ENCODE data around the gene EEF2K. TPM values are rescaled to one million over a fixed set of nuclear protein-coding genes. Genes with fewer than 3 reads are reported as not detected.
A peak's percentile ranks its signal among the peaks of the same experiment; 100 is the strongest.

Gene EEF2K
- total RNA-seq, 1 experiment from 2014 or later: 17.5 TPM

DNA sequence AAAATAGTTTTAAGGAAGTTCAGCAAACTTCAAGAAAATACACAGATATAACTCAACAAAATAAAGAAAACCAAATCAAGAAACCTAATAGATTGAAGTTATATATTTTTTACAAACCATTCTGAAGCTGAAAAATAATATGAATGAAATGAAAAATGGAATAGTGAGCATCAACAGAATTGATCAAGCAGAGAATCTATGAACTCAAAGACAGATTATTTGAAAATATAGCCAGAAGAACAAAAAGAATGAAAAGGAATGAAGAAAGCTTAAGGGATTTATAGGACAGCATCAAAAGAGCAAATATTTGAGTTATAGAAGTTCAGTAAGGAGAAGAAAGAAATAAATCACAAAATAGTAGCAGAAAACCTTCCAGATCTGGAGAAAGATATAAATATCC is 130.5 kb downstream of the EEF2K start:
- POLR2A ChIA-PET: no interaction called here
- H3K4me3 ChIP-seq (ENCODE audit: low read depth, low read length): no peak overlapping the region

DNA sequence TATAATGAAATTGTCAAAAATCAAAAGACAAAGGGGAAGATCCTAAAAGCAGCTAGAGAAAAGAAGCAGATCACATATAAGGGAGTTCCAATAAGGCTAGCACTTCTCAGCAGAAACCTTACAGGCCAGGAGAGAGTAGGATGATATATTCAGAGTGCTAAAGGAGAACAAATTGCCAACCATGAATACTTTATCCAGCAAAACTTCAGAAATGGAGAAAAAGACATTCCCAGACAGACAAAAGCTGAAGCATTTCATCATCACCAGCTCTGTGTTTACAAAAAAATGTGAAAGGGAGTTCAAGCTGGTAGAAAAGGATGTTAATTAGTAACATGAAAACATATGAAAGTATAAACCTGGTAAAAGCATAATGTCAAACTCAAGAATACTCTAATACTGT is 131.0 kb downstream of the EEF2K start:
- Histone ChIP-seq H3K4me3 (ENCODE audit: low read depth, low read length) (no peak overlapping the region), H3K4me1 (no peaks in the 10 kb centered on the region), H3K36me3 (ENCODE audit: control insufficient read depth, insufficient read depth, low read length) (peaks cover 5% of the 10 kb centered on the region; the same call in 1 of the 2 replicates), H3K9me3 (peaks cover 10% of the 10 kb centered on the region), H3K27me3 (replicated peaks; ENCODE audit: control insufficient read depth, insufficient read depth, low read length) (no peaks in the 10 kb centered on the region)
- CTCF ChIA-PET: interaction anchor here (0.8 kb wide), 1 partner anchor 9 kb away, joined by 4 read pairs; no protein-coding TSS in a partner anchor
- DNase-seq: no peak
- no TSS peak for BruUV-seq (replicated peaks)
- Mint-ChIP-seq H3K36me3 (ENCODE audit: insufficient read depth, unreplicated experiment) (peaks cover 86% of the 10 kb centered on the region), H3K4me1 (ENCODE audit: low read depth, unreplicated experiment) (no peaks in the 10 kb centered on the region), H3K9me3 (ENCODE audit: unreplicated experiment) (peaks cover 36% of the 10 kb centered on the region), H3K27ac (ENCODE audit: unreplicated experiment) (no peak overlapping the region), H3K4me3 (ENCODE audit: unreplicated experiment) (no peak overlapping the region), H3K27me3 (ENCODE audit: insufficient read depth, unreplicated experiment) (no peaks in the 10 kb centered on the region)
- POLR2A ChIA-PET: no interaction called here
- TF ChIP-seq, protein P1, sequence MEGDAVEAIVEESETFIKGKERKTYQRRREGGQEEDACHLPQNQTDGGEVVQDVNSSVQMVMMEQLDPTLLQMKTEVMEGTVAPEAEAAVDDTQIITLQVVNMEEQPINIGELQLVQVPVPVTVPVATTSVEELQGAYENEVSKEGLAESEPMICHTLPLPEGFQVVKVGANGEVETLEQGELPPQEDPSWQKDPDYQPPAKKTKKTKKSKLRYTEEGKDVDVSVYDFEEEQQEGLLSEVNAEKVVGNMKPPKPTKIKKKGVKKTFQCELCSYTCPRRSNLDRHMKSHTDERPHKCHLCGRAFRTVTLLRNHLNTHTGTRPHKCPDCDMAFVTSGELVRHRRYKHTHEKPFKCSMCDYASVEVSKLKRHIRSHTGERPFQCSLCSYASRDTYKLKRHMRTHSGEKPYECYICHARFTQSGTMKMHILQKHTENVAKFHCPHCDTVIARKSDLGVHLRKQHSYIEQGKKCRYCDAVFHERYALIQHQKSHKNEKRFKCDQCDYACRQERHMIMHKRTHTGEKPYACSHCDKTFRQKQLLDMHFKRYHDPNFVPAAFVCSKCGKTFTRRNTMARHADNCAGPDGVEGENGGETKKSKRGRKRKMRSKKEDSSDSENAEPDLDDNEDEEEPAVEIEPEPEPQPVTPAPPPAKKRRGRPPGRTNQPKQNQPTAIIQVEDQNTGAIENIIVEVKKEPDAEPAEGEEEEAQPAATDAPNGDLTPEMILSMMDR (IDR thresholded peaks at IDR 0.05; ENCODE audit: insufficient read depth in 1 of 2, low read depth in 1 of 2, low read length in 1 of 2, severe bottlenecking in 1 of 2, unreplicated experiment in 1 of 2): no peak
- intact Hi-C loops (cut with micrococcal nuclease; ENCODE audit: unreplicated experiment): no loop called here

More for the DNA sequence above, 130.5 kb downstream of the EEF2K start:
- BruUV-seq (replicated peaks): TSS peak; percentile 12
- Mint-ChIP-seq H3K4me1 (ENCODE audit: low read depth, unreplicated experiment) (no peaks in the 10 kb centered on the region), H3K4me3 (ENCODE audit: unreplicated experiment) (no peak overlapping the region), H3K9me3 (ENCODE audit: unreplicated experiment) (peaks cover 36% of the 10 kb centered on the region), H3K27ac (ENCODE audit: unreplicated experiment) (no peak overlapping the region), H3K36me3 (ENCODE audit: insufficient read depth, unreplicated experiment) (peaks cover 86% of the 10 kb centered on the region), H3K27me3 (ENCODE audit: insufficient read depth, unreplicated experiment) (no peaks in the 10 kb centered on the region)
- H3K27me3 ChIP-seq (replicated peaks; ENCODE audit: control insufficient read depth, insufficient read depth, low read length): no peaks in the 10 kb centered on the region
- DNase-seq: no peak
- TF ChIP-seq, protein P1 (IDR thresholded peaks at IDR 0.05; ENCODE audit: insufficient read depth in 1 of 2, low read depth in 1 of 2, low read length in 1 of 2, severe bottlenecking in 1 of 2, unreplicated experiment in 1 of 2): no peak
- H3K9me3 ChIP-seq: peaks cover 10% of the 10 kb centered on the region
- peaks cover 5% of the 10 kb centered on the region; the same call in 1 of the 2 replicates for H3K36me3 ChIP-seq (ENCODE audit: control insufficient read depth, insufficient read depth, low read length)
- CTCF ChIA-PET: interaction anchor here (0.8 kb wide), 1 partner anchor 10 kb away, joined by 4 read pairs; no protein-coding TSS in a partner anchor
- intact Hi-C loops (cut with micrococcal nuclease; ENCODE audit: unreplicated experiment): no loop called here
- H3K4me1 ChIP-seq: no peaks in the 10 kb centered on the region

DNA sequence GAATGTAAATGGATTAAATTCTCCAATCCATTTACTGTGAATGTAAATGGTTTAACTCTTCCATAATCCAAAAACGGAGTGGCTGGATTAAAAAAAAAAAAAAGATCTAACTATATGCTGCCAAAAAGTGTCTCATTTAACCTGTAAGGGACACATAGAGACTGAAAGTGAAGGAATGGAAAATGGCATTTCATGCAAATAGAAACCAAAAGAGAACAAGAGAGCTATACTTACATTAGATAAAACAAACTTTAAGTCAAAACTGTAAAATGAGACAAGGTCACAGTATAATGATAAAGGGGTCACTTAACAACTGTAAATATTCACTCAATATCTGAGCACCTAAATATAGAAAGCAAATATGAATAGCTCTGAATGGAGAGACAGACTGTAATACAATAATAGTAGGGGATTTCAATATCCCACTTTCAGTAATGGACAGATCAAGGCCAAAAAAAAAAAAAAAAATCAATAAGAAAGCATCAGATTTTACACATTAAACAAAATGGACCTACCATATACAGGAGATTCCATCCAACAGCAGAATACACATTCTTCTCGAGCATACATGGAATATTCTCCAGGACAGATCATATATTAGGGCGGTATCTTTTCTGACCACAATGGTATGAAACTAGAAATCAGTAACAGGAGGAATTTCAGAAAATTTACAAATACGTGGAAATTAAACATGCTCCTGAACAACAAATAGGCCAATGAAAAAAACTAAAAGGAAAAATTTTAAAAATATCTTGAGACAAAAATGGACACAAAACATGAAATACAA is 132.0 kb downstream of the EEF2K start:
- ChIA-PET POLR2A (no interaction called here), CTCF (interaction anchor here (0.6 kb wide), 1 partner anchor 118 kb away, joined by 3 read pairs; no protein-coding TSS in a partner anchor)
- no TSS peak for BruUV-seq (replicated peaks)
- 0 out of 2 replicates have a peak, but pooled peaks cover 2% of the 10 kb centered on the region for H3K36me3 ChIP-seq (ENCODE audit: control insufficient read depth, insufficient read depth, low read length)
- DNase-seq: no peak
- Mint-ChIP-seq H3K27ac (ENCODE audit: unreplicated experiment) (no peak overlapping the region), H3K27me3 (ENCODE audit: insufficient read depth, unreplicated experiment) (no peaks in the 10 kb centered on the region), H3K36me3 (ENCODE audit: insufficient read depth, unreplicated experiment) (peaks cover 84% of the 10 kb centered on the region), H3K4me1 (ENCODE audit: low read depth, unreplicated experiment) (no peaks in the 10 kb centered on the region), H3K4me3 (ENCODE audit: unreplicated experiment) (no peak overlapping the region), H3K9me3 (ENCODE audit: unreplicated experiment) (peaks cover 36% of the 10 kb centered on the region)
- no peaks in the 10 kb centered on the region for H3K27me3 ChIP-seq (replicated peaks; ENCODE audit: control insufficient read depth, insufficient read depth, low read length)
- intact Hi-C loops (cut with micrococcal nuclease; ENCODE audit: unreplicated experiment): no loop called here
- peaks cover 10% of the 10 kb centered on the region for H3K9me3 ChIP-seq
- TF ChIP-seq, protein P1 (IDR thresholded peaks at IDR 0.05; ENCODE audit: insufficient read depth in 1 of 2, low read depth in 1 of 2, low read length in 1 of 2, severe bottlenecking in 1 of 2, unreplicated experiment in 1 of 2): no peak
- H3K4me1 ChIP-seq: no peaks in the 10 kb centered on the region
- H3K4me3 ChIP-seq (ENCODE audit: low read depth, low read length): no peak overlapping the region

Other genes starting within 250 kb of the EEF2K start
- not detected in 2 replicates for gene PDZD9, start 205.2 kb upstream of the EEF2K start, total RNA-seq (2022)
- gene MOSMO, start 198.2 kb upstream of the EEF2K start, total RNA-seq (2022): 10.2 and 10.9 TPM in 2 replicates
- gene VWA3A, start 113.7 kb upstream of the EEF2K start, total RNA-seq (2022): not detected in 2 replicates
- not detected in 2 replicates for gene SDR42E2, start 43.8 kb upstream of the EEF2K start, total RNA-seq (2022)
- 68.7 and 70.8 TPM in 2 replicates for gene POLR3E, start 91.1 kb downstream of the EEF2K start, total RNA-seq (2022)
- gene CDR2, start 168.3 kb downstream of the EEF2K start, total RNA-seq (2022): 24.3 and 31.0 TPM in 2 replicates

All from Caco-2 (cell line).